GM11168 (cell line): ENCODE results near the gene C13orf46.

Experiments used
- in situ Hi-C: fragments of 300-500 bp; cut with MboI; formaldehyde crosslinking; loops from one replicate; pipeline ENCODE4 v1.12.0; 2022; ENCODE audit warnings: low sequenced_read_pairs; ENCODE audit not compliant: unreplicated experiment

Gene C13orf46

GRCh38 chr13:113958373-113958772 lies 15.5 kb downstream of the C13orf46 start:
- in situ Hi-C loops, result no loop called here

- in situ Hi-C loops, result no loop called here
These were observed 17.3 kb downstream of the C13orf46 start for GRCh38 chr13:113956571-113956970.

- in situ Hi-C loops, result no loop called here
These were observed 18.2 kb downstream of the C13orf46 start for GRCh38 chr13:113955691-113956090.

GRCh38 chr13:113955235-113955634 lies 18.6 kb downstream of the C13orf46 start:
- in situ Hi-C loops, result no loop called here

- in situ Hi-C loops, result no loop called here
These were observed 19.6 kb downstream of the C13orf46 start for GRCh38 chr13:113954046-113954835.

GRCh38 chr13:113953561-113953960 lies 20.3 kb downstream of the C13orf46 start:
- in situ Hi-C loops, result no loop called here

- in situ Hi-C loops, result no loop called here
These were observed 20.8 kb downstream of the C13orf46 start for GRCh38 chr13:113952983-113953520.

GRCh38 chr13:113952151-113952982 lies 21.5 kb downstream of the C13orf46 start:
- in situ Hi-C loops, result no loop called here

GRCh38 chr13:113951246-113951999 lies 22.5 kb downstream of the C13orf46 start:
- in situ Hi-C loops, result no loop called here

GRCh38 chr13:113950451-113951245 lies 23.2 kb downstream of the C13orf46 start:
- in situ Hi-C loops, result no loop called here

- in situ Hi-C loops, result no loop called here
These were observed 24.3 kb downstream of the C13orf46 start for GRCh38 chr13:113949546-113949945.

GRCh38 chr13:113948034-113948742 lies 25.7 kb downstream of the C13orf46 start:
- in situ Hi-C loops, result no loop called here

- in situ Hi-C loops, result no loop called here
These were observed 26.4 kb downstream of the C13orf46 start for GRCh38 chr13:113947311-113948033.

GRCh38 chr13:113946409-113947181 lies 27.3 kb downstream of the C13orf46 start:
- in situ Hi-C loops, result no loop called here

GRCh38 chr13:113945857-113946408 lies 27.9 kb downstream of the C13orf46 start:
- in situ Hi-C loops, result no loop called here

GRCh38 chr13:113943821-113944565 lies 29.9 kb downstream of the C13orf46 start:
- in situ Hi-C loops, result no loop called here
